Erythroblast (primary cell): Measurements from ENCODE around the gene EEF1E1.
"Not testable (repeated sequence)": the region's sequence is repeated elsewhere in the genome, so short reads cannot be mapped to it uniquely, and the experiment has no call there.

Experiments used
- DNase-seq, 2 experiments: peaks; one replicate each; lab custom pipeline; 2025; lab: John Stamatoyannopoulos, UW
- GATA1 ChIP-seq: IDR thresholded peaks from 2 replicates; pipeline ENCODE4 v1.6.1; 2011; ENCODE audit warnings: low read depth, mild to moderate bottlenecking, control low read depth, low read length, moderate library complexity
- POLR2A ChIP-seq: IDR thresholded peaks from 2 replicates; pipeline ENCODE4 v1.6.1; 2011; ENCODE audit warnings: mild to moderate bottlenecking, low read length

EEF1E1 gene

GRCh38 chr6:8065519-8065911 lies 36.8 kb downstream of the EEF1E1 start:
- no peak for TF ChIP-seq GATA1
- TF ChIP-seq POLR2A: no peak
- no peak for DNase-seq

- TF ChIP-seq POLR2A (peak; percentile 31), GATA1 (no peak)
- DNase-seq: peak in 1 of 2 experiments; percentile 43
Observed at GRCh38 chr6:8064638-8065518, 37.5 kb downstream of the EEF1E1 start.

GRCh38 chr6:8063761-8064637 lies 38.3 kb downstream of the EEF1E1 start, which contains the start of gene BLOC1S5:
TSS of gene BLOC1S5 (minus strand) at chr6:8064389. CDS start at chr6:8064376, 13 bp downstream.
- peak; percentile 98 for DNase-seq
- peak; percentile 78 for TF ChIP-seq POLR2A
- no peak for TF ChIP-seq GATA1

GRCh38 chr6:8061736-8062135 lies 40.6 kb downstream of the EEF1E1 start:
- DNase-seq: no peak
- TF ChIP-seq POLR2A (no peak), GATA1 (no peak)

- TF ChIP-seq GATA1 (no peak), POLR2A (no peak)
- no peak for DNase-seq
Observed at GRCh38 chr6:8060346-8060745, 42.0 kb downstream of the EEF1E1 start.

DNA sequence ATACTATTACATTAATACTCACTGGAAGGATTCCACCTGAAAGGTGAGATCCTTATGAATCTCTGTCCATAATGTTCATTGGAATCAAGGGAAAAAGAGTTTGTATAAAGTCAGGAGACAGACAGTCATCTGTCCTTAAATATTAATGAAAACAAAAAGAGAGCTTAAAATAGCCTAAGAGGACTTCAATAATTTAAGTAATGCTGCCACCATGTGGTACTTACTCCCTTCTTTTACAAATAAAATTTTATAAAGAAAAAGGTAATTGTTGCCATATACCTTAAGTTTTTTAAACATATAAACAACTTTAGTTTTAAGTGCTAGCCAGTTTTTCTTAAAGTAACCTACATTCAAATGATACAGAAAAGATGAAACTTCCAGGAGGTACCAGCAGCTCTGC lies 43.2 kb downstream of the EEF1E1 start:
- no peak for TF ChIP-seq GATA1
- TF ChIP-seq POLR2A: no peak
- peak; percentile 33 to 49 for DNase-seq

- DNase-seq: no peak
- TF ChIP-seq POLR2A (no peak), GATA1 (no peak)
Observed at GRCh38 chr6:8057793-8058192, 44.6 kb downstream of the EEF1E1 start.

GRCh38 chr6:8057263-8057662 lies 45.1 kb downstream of the EEF1E1 start:
- DNase-seq: no peak
- no peak for TF ChIP-seq POLR2A

- no peak for DNase-seq
- no peak for TF ChIP-seq POLR2A
- no peak for TF ChIP-seq GATA1
Observed at GRCh38 chr6:8054276-8054675, 48.1 kb downstream of the EEF1E1 start.

DNA sequence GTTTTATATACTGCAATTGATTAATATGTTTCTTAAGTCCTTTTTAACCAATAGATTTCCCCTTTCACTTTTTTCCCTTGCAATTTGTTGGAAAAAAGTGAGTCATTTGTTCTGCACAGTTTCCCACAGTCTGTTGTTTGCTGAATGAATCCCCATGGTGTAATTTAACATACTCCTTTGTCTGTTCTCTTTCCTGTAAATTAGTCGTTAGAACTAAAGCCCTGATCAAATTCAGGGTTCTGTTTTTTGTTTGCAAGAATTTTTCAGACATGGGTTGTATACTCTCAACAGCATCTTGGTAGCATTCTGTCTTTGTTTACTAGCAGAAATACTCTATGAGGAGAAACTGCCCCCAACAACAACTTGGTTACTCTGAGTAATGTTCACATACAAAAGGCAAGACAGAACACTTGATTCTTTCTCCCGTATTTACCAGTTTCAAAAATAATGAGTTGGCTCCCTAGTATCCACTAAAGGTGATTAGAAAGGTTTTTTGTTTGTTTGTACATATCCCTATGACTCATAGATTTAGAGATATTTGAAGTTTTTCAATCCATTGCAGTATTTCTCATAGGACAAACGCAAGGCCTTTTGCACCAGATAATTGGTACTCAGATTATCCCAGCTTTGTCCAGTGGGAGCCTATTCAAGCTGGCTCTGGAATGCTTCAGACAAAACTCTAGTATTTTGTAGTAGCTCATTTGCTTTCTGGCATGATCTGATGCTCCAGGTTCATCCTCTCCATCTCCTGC lies 54.6 kb downstream of the EEF1E1 start:
- DNase-seq: no peak

GRCh38 chr6:8045769-8046168 lies 56.6 kb downstream of the EEF1E1 start:
- not testable (repeated sequence) for DNase-seq

More for the DNA sequence above, 54.6 kb downstream of the EEF1E1 start:
- TF ChIP-seq POLR2A (no peak), GATA1 (no peak)

- DNase-seq: no peak
- TF ChIP-seq GATA1: no peak
Observed at GRCh38 chr6:8043221-8043620, 59.1 kb downstream of the EEF1E1 start.

- DNase-seq: no peak
Observed at GRCh38 chr6:8041913-8042583, 60.3 kb downstream of the EEF1E1 start.

GRCh38 chr6:8034107-8034506 lies 68.2 kb downstream of the EEF1E1 start:
- not testable (repeated sequence) for DNase-seq

More at GRCh38 chr6:8041913-8042583, 60.3 kb downstream of the EEF1E1 start:
- TF ChIP-seq GATA1 (no peak), POLR2A (no peak)
